ENCODE results near the gene NXPE3. TPM values are rescaled to one million over a fixed set of nuclear protein-coding genes. Genes with fewer than 3 reads are reported as not detected.
"Not testable (repeated sequence)": the region's sequence is repeated elsewhere in the genome, so short reads cannot be mapped to it uniquely, and the experiment has no call there.

The NXPE3 gene
- polyA plus RNA-seq, 1 donor from 2014 or later = 6.6 TPM

- H3K79me2 ChIP-seq (replicated peaks; ENCODE audit: insufficient read depth, low read length); H3K9me3 ChIP-seq (ENCODE audit: low read length); H3K9ac ChIP-seq (ENCODE audit: low read length); H4K20me1 ChIP-seq (ENCODE audit: insufficient read depth); H3K9me2 ChIP-seq (ENCODE audit: insufficient read depth, low read length); H3K27ac ChIP-seq (ENCODE audit: low read length); H3K4me3 ChIP-seq (ENCODE audit: low read length); H3F3A ChIP-seq (ENCODE audit: insufficient read depth, low read length, poor library complexity, severe bottlenecking); H2AFZ ChIP-seq (ENCODE audit: low read depth, low read length); H3K4me2 ChIP-seq (ENCODE audit: low read length); H3K36me3 ChIP-seq (ENCODE audit: insufficient read depth, low read length); H3K27me3 ChIP-seq (ENCODE audit: insufficient read depth, low read depth, low read length): not testable (repeated sequence)
Measured at GRCh38 chr3:101741914-101742313, 37.1 kb upstream of the NXPE3 start.

GRCh38 chr3:101744811-101745210 lies 34.2 kb upstream of the NXPE3 start:
- Histone ChIP-seq H3K36me3 (ENCODE audit: insufficient read depth, low read length) (no peaks in the 10 kb centered on the region), H3K9ac (ENCODE audit: low read length) (no peak overlapping the region), H3K27me3 (ENCODE audit: insufficient read depth, low read depth, low read length) (no peaks in the 10 kb centered on the region), H4K20me1 (ENCODE audit: insufficient read depth) (no peaks in the 10 kb centered on the region), H3K4me3 (ENCODE audit: low read length) (no peak overlapping the region), H3K4me2 (ENCODE audit: low read length) (no peak overlapping the region), H3K79me2 (replicated peaks; ENCODE audit: insufficient read depth, low read length) (peaks cover 4% of the 10 kb centered on the region), H3K9me3 (ENCODE audit: low read length) (no peaks in the 10 kb centered on the region), H3F3A (ENCODE audit: insufficient read depth, low read length, poor library complexity, severe bottlenecking) (no peaks in the 10 kb centered on the region), H2AFZ (ENCODE audit: low read depth, low read length) (no peak overlapping the region), H3K27ac (ENCODE audit: low read length) (no peak overlapping the region), H3K9me2 (ENCODE audit: insufficient read depth, low read length) (no peaks in the 10 kb centered on the region)
- TF ChIP-seq POLR2AphosphoS5 (IDR thresholded peaks at IDR 0.05) (no peak), CTCF (IDR thresholded peaks at IDR 0.05; ENCODE audit: poor library complexity, severe bottlenecking) (no peak), SMC3 (conservative IDR thresholded peaks at IDR 0.05; ENCODE audit: poor library complexity) (no peak), EZH2 (IDR thresholded peaks at IDR 0.05; ENCODE audit: borderline replicate concordance, insufficient read depth, low read length, poor library complexity, severe bottlenecking) (no peak), RAD21 (conservative IDR thresholded peaks at IDR 0.05) (no peak), TAF1 (IDR thresholded peaks at IDR 0.05; ENCODE audit: low read depth) (no peak), REST (IDR thresholded peaks at IDR 0.05; ENCODE audit: borderline replicate concordance) (no peak)

- H3K9me3 ChIP-seq (ENCODE audit: low read length); H3K79me2 ChIP-seq (replicated peaks; ENCODE audit: insufficient read depth, low read length); H4K20me1 ChIP-seq (ENCODE audit: insufficient read depth); H3F3A ChIP-seq (ENCODE audit: insufficient read depth, low read length, poor library complexity, severe bottlenecking); H3K4me2 ChIP-seq (ENCODE audit: low read length); H3K9ac ChIP-seq (ENCODE audit: low read length); H2AFZ ChIP-seq (ENCODE audit: low read depth, low read length); H3K27ac ChIP-seq (ENCODE audit: low read length); H3K9me2 ChIP-seq (ENCODE audit: insufficient read depth, low read length); H3K27me3 ChIP-seq (ENCODE audit: insufficient read depth, low read depth, low read length); H3K4me3 ChIP-seq (ENCODE audit: low read length); H3K36me3 ChIP-seq (ENCODE audit: insufficient read depth, low read length): not testable (repeated sequence)
Measured at GRCh38 chr3:101745934-101746333, 33.1 kb upstream of the NXPE3 start.

DNA sequence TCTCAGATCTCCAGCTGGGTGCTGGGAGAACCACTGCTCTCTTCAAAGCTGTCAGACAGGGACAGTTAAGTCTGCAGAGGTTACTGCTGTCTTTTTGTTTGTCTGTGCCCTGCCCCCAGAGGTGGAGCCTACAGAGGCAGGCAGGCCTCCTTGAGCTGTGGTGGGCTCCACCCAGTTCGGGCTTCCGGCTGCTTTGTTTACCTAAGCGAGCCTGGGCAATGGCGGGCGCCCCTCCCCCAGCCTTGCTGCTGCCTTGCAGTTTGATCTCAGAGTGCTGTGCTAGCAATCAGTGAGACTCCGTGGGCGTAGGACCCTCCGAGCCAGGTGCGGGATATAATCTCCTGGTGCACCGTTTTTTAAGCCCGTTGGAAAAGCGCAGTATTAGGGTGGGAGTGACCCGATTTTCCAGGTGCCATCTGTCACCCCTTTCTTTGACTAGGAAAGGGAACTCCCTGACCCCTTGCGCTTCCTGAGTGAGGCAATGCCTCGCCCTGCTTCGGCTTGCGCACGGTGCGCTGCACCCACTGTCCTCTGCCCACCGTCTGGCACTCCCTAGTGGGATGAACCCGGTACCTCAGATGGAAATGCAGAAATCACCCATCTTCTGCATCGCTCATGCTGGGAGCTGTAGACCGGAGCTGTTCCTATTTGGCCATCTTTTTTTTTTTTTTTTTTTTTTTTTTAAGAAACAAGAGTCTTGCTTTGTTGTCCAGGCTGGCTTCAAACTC lies 25.5 kb upstream of the NXPE3 start:
- H3K9me3 ChIP-seq (ENCODE audit: low read length); H3K27ac ChIP-seq (ENCODE audit: low read length); H2AFZ ChIP-seq (ENCODE audit: low read depth, low read length); H3F3A ChIP-seq (ENCODE audit: insufficient read depth, low read length, poor library complexity, severe bottlenecking); H3K4me2 ChIP-seq (ENCODE audit: low read length); H3K4me3 ChIP-seq (ENCODE audit: low read length); H3K9me2 ChIP-seq (ENCODE audit: insufficient read depth, low read length); H3K27me3 ChIP-seq (ENCODE audit: insufficient read depth, low read depth, low read length); H4K20me1 ChIP-seq (ENCODE audit: insufficient read depth); H3K79me2 ChIP-seq (replicated peaks; ENCODE audit: insufficient read depth, low read length); H3K9ac ChIP-seq (ENCODE audit: low read length): not testable (repeated sequence)
- peaks cover 21% of the 10 kb centered on the region for H3K36me3 ChIP-seq (ENCODE audit: insufficient read depth, low read length)
